ENCODE data around the gene LRIG1.
"Not testable (repeated sequence)": the region's sequence is repeated elsewhere in the genome, so short reads cannot be mapped to it uniquely, and the experiment has no call there.

The LRIG1 gene

GRCh38 chr3:66439666-66440344, 61.0 kb downstream of the LRIG1 start:
- no peak for FAIRE-seq

DNA sequence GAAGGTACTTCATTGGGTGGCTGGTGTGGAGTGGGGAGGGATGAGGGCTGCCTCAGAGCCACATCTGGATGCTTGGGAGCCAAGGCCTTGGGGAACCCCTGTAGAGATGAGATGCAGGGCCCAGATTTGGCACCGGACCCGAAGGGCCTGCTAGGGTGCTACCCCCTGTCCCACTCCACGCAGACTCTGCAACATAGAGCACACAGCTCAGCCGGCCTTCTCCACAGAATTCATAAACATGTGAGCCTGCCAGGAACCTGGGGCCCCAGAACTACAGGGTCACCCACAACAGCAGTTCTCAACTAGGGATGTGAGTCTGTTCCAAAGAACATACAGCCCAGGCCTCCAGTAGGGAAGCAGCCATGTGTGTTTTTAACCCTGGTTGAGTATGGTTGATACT, 62.8 kb downstream of the LRIG1 start:
- FAIRE-seq = no peak

DNA sequence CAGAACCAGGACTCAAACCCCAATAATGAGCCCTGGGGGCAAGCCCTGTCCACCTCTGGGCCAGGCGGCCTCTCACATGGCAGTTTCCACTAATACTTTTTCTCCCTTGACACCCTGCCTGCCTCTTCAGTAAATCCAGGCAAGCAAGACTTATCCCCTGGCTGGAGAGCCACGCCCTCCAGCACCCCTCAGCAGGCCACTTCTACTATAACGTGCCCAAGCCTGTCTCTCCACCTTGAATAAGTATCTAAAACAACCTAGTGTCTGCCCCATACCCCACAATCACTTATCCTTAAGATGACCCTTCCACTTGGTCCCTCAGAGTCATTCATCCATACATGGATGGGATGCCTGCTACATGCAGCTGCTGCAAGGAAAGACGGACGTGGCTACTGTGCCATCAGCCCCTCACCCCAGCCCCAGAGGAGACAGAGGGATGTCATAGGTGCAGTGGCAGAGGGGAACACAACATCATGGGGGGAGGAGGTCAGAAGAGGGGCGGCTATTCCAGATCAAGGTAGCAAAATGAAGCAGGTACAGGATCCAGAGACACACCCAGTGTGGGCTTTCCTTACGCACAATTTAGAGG, 63.4 kb downstream of the LRIG1 start:
- FAIRE-seq = no peak

DNA sequence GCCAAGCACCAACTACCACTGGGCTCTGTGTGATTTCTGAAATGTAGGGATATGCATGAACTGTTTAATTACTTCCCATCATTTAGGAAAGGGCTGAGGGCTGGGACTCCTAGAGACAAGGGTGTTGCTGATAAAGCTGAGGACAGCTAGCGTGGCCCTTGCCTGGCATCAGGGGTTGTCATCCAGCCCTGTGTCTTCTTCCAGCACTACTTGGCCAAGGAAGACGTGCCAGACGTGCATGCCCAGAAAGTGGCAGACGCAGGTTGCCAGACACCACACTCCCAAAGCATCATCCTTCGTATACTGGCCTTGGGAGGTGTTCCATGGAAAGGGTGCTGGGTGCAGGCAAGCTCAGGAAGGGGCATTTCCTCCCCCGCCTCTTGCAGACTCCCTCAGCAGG, 64.8 kb downstream of the LRIG1 start:
- no peak for FAIRE-seq

DNA sequence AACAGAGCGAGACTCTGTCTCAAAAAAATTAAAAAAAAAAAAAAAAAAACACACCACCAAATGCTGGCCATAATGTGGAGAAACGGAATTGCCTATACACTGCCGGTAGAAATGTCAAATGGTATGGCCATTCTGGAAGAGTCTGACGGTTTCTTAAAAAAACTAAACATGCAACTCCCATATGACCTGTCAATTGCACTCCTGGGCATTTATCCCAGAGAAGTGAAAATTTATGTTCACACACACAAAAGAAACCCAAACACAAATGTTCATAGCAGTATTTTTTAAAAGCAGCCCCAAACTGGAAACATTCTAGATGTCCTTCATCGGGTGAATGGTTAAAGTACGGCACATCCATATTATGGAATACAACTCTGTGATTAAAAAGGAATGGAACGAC, 66.1 kb downstream of the LRIG1 start:
- no peak for FAIRE-seq

DNA sequence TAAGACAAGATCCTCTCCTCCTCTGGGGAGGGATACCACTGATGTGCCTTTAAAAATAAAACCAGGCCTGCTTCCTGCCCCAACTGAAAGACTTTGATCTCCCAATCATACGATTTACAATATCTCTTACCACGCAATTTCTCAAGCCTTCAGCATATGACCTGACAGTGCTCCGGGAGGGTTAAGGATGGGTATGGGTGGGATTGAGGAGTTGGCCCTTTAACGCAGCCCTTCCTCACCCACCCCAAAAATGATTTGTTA, 67.4 kb downstream of the LRIG1 start:
- no peak for FAIRE-seq

- FAIRE-seq = no peak
Observed at GRCh38 chr3:66432767-66433521, 67.9 kb downstream of the LRIG1 start.

- FAIRE-seq = no peak
Observed at GRCh38 chr3:66432041-66432766, 68.6 kb downstream of the LRIG1 start.

- FAIRE-seq = no peak
Observed at GRCh38 chr3:66431494-66431893, 69.3 kb downstream of the LRIG1 start.

GRCh38 chr3:66430876-66431275, 69.9 kb downstream of the LRIG1 start:
- no peak for FAIRE-seq

DNA sequence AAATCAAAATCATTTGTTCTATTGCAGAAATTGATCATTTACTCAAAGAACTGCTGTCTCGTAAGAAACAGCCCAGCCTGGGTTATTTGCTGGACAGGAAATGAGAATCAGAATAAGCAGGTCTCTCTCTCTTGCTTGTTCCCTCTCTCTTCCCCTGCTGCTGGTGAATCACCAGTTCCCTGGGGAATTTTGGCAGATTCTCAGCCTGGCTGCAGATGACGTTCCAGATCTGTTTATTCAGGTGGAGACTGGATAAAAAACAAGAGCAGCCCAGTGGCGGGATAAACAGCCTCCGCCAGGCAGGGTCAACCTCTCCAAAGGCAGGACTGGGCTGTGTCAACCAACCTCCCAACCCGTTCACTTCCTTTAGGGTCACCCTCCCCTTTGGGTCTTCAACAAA, 72.1 kb downstream of the LRIG1 start:
- FAIRE-seq = no peak

DNA sequence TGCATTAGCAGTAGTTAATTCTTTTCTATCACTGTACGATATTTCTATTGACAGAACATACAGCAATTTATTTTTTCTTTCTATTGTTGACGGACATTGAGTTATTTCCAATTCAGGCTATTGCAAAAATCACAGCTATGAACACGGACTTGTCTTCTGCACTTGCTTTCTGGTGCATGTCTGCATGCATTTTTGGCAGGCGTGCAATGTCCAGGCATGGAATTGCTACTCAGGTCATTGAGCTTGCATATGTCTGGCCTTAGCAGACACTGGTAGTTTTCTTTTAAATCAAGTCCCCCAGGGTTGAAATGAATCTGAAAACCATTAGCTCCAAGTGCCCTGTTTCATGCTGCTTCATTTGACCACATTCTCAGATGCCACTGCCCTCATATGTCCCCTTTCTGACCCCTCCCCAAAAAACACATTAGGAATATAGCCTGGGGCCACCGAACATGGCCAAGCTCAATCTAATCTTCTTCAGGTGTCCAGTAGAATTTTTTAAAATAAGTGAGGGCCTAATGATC, 72.8 kb downstream of the LRIG1 start:
- FAIRE-seq = no peak

DNA sequence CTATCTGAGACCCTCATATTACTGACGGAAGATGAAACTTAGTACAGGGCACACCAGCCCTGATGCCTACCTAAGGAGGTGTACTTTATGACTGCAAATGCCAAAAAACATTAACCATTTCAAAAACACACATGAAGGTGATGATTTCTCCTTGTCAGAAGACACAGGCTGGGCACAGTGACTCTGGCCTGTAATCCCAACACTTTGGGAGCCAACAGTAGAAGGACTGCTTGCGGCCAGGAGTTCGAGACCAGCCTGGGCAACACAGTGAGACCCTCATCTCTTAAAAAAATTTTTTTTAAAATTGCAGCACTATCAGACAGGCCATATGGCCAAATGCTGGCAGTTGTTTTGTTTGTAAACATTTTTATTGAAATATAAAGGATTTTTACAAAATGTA, 73.5 kb downstream of the LRIG1 start:
- no peak for FAIRE-seq

- no peak for FAIRE-seq
Observed at GRCh38 chr3:66426135-66426534, 74.7 kb downstream of the LRIG1 start.

DNA sequence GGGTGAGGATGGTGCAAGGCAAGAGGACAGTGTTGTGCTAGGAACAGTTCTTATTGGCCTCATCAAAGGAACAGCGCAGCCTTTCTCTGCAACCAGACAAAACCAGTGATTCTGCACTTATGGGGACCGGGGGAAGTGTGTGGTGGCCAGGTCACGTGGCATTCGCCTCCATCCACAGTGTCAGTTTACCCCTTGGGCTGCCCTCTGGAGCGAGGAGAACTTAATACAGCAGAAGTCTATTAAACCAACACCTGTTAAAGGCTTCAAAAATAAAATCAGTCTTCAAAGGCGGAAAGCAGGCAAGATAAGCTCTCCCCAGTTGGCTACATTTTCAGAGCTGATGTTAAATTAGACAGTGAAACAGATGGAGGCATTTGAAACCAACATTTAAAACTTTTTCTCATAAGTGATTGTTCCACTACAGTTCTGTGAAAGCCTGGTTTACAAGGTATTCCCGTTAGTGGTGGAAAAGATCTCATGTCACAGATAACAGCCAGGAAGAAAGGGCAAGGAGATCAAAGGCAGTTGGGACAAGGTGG, 75.2 kb downstream of the LRIG1 start:
- FAIRE-seq = no peak

GRCh38 chr3:66425032-66425431, 75.8 kb downstream of the LRIG1 start:
- no peak for FAIRE-seq

- FAIRE-seq = no peak
Observed at GRCh38 chr3:66423791-66424190, 77.0 kb downstream of the LRIG1 start.

GRCh38 chr3:66421893-66422292, 78.9 kb downstream of the LRIG1 start:
- FAIRE-seq = not testable (repeated sequence)

DNA sequence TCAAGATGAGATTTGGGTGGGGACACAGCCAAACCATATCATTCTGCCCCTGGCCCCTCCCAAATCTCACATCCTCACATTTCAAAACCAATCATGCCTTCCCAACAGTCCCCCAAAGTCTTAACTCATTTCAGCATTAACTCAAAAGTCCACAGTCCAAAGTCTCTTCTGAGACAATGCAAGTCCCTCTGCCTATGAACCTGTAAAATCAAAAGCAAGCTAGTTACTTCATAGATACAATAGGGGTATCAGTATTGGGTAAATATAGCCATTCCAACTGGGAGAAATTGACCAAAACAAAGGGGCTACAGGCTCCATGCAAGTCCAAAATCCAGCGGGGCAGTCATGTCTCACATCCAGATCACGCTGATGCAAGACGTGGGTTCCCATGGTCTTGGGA, 79.7 kb downstream of the LRIG1 start:
- FAIRE-seq = not testable (repeated sequence)

- no peak for FAIRE-seq
Observed at GRCh38 chr3:66419036-66419435, 81.8 kb downstream of the LRIG1 start.

- FAIRE-seq = no peak
Observed at GRCh38 chr3:66418475-66418931, 82.3 kb downstream of the LRIG1 start.

GRCh38 chr3:66416556-66417304, 84.1 kb downstream of the LRIG1 start:
- no peak for FAIRE-seq
